GM20431 (cell line): Measurements from ENCODE around the gene NUP93.
"Not testable (repeated sequence)": the region's sequence is repeated elsewhere in the genome, so short reads cannot be mapped to it uniquely, and the experiment has no call there.

ENCODE experiments used
- in situ Hi-C: fragments of 300-500 bp; cut with MseI, MboI; formaldehyde crosslinking; loops from one replicate; pipeline ENCODE4 v1.15.0; 2020; ENCODE audit warnings: low sequenced_read_pairs; ENCODE audit not compliant: unreplicated experiment

NUP93 gene

GRCh38 chr16:56708525-56709442 is 21.1 kb upstream of the NUP93 start:
- in situ Hi-C loops, result no loop called here

DNA sequence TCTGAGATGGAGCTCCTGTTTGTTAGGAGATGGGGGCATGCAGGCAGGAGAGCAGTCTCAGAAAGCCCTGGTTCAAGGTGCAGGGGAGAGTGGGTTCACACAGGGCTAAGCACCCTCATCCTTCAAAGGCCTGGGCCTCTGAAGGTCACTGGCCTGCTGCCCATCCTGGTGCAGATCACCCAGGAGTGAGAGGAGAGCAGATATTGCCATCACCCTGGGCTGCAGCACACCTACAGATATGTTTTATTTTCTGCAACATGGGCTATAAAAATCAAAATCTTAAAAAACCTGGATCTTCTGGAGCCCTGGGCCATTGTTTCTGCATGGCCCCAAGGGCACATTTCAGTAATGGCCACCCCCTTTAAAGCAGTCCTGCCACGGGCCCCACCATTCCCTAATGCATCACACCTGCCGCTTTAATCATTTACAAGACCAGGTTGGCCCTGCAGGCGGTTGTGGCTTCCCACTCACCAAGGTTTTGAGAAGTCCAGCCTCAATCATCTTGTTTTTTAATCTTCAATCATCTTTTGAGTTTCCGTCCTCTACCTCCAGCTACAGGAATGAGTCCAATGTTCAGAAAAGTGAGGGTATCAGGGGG is 20.4 kb upstream of the NUP93 start:
- in situ Hi-C loops, result no loop called here

GRCh38 chr16:56710181-56710737 is 19.7 kb upstream of the NUP93 start:
- in situ Hi-C loops, result no loop called here

GRCh38 chr16:56711862-56712261 is 18.1 kb upstream of the NUP93 start:
- in situ Hi-C loops, result no loop called here

- in situ Hi-C loops, result no loop called here
These were observed 16.1 kb upstream of the NUP93 start for GRCh38 chr16:56713794-56714193.

GRCh38 chr16:56715126-56715525 is 14.8 kb upstream of the NUP93 start:
- in situ Hi-C loops, result no loop called here

GRCh38 chr16:56716761-56717160 is 13.2 kb upstream of the NUP93 start:
- in situ Hi-C loops, result no loop called here

DNA sequence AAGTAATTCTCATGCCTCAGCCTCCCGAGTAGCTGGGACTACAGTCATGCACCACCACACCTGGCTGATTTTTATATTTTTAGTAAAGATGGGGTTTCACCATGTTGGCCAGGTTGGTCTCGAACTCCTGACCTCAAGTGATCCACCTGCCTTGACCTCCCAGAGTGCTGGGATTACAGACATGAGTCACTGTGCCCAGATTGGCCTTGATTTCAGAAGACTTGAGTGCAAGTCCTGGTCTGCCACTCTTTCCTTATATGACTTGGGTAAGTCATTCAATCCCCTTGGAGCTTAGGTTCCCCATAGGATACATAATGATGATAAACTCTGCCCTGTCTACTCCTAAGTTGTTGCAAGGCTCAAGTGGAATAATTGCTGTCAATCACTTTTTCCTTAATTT is 12.4 kb upstream of the NUP93 start:
- in situ Hi-C loops, result not testable (repeated sequence)

- in situ Hi-C loops, result no loop called here
These were observed 7.6 kb upstream of the NUP93 start for GRCh38 chr16:56722200-56722842.

DNA sequence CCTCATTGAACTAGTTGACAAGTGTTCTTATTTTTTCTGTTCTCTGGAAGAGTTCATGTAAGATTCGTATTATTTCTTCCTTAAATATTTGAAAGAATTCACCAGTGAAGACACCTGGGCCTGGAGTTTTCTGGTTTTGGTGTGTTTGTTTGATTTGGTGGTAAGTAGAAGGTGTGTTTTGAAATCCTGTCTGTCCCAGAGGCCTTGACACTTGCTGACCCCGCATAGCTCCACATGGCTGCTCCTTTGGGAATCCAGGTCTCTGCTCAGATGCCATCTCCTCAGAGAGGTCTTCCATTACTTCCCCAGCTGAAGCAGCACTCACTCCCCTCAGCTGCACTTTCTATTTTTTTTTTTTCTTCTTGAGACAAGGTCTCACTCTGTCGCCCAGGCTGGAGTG is 5.7 kb upstream of the NUP93 start:
- in situ Hi-C loops, result no loop called here

GRCh38 chr16:56726283-56726682 is 3.6 kb upstream of the NUP93 start:
- in situ Hi-C loops, result no loop called here

GRCh38 chr16:56726926-56727325 is 3.0 kb upstream of the NUP93 start:
- in situ Hi-C loops, result no loop called here

GRCh38 chr16:56728027-56728426 is 1.9 kb upstream of the NUP93 start:
- in situ Hi-C loops, result no loop called here

- in situ Hi-C loops, result no loop called here
These were observed 772 bp upstream of the NUP93 start for GRCh38 chr16:56728980-56729734.

GRCh38 chr16:56732366-56732765 is 2.4 kb downstream of the NUP93 start:
- in situ Hi-C loops, result no loop called here

- in situ Hi-C loops, result no loop called here
These were observed 2.9 kb downstream of the NUP93 start for GRCh38 chr16:56732832-56733231.

GRCh38 chr16:56734429-56734828 is 4.5 kb downstream of the NUP93 start:
- in situ Hi-C loops, result no loop called here

DNA sequence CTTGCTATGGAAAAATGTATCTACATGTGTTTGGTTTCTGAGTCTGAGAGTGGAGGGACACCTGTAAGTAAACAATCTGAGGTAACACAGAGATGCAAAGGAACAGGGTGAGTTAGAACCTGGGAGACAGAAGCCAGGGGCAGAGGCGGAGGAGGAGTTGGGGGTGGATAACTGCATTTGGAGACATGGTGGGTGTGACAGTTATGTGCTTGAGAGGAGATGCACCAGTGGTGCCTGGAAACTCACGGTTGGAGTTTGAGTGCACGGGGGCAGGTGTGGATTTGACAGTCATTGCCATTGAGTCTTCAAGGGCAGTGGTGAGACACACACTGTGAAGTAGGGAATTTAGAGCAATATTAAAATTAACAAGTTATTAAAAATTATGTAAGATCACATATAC is 6.5 kb downstream of the NUP93 start:
- in situ Hi-C loops, result no loop called here

DNA sequence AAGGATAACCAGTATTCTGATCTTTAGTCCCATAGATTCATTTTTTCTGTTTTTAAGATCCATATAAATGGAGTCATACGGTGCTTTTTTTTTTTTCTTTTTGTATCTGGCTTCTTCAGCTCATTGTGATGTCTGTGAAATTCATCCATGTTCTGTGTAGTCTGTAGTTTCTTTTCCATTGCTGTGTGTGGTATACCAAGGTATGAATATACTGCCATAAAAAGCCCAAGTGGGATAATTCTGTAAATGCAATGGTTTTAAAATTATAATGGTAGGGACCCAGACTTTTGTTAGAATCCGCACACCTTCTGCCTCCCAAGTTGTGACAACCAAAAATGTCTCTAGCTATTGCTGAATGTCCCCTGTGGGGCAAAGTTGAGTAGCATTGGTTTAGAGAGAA is 7.6 kb downstream of the NUP93 start:
- in situ Hi-C loops, result no loop called here

DNA sequence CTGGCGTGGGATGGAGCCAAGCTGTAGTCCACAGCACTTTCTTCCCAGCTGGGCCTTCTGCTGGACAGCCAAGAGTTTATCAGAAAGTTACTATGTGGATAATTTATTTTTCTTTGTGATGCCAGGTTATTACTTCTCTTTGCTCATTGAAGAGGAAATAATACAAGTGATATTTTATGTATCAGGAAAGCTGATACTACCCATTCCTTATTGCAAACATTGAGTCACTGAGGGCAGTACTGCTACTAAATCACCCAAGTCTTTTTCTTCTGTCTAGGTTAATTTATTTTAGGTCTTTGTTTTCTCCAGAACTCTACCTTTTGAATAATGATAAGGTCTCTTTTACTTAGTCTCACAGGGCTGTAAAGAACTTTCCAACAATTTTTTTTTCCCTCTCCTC is 8.3 kb downstream of the NUP93 start:
- in situ Hi-C loops, result no loop called here
